ENCODE results near the gene NHSL2.

DNA sequence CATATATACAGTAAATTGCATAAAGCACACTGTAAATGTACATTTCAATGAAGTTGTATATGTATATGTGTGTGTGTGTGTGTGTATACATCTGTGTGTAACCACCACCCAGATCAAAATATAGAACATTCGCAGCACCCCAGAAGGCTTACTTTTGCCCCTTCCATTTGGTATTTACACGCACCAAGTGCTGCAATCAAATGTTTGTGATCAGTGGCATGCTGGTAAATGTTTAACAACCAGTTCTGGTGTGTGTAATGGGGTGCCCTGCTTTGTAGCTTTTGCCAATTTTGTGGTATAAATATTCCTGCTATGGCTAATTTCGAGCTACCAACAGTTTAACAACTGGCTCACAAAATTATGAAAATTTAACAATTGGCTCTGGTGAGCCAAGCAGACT is 119.8 kb downstream of the NHSL2 start:
- TF ChIP-seq POLR2A (IDR thresholded peaks at IDR 0.05) (no peak), EP300 (IDR thresholded peaks at IDR 0.05) (no peak)
- TF ChIP-seq, protein P1, sequence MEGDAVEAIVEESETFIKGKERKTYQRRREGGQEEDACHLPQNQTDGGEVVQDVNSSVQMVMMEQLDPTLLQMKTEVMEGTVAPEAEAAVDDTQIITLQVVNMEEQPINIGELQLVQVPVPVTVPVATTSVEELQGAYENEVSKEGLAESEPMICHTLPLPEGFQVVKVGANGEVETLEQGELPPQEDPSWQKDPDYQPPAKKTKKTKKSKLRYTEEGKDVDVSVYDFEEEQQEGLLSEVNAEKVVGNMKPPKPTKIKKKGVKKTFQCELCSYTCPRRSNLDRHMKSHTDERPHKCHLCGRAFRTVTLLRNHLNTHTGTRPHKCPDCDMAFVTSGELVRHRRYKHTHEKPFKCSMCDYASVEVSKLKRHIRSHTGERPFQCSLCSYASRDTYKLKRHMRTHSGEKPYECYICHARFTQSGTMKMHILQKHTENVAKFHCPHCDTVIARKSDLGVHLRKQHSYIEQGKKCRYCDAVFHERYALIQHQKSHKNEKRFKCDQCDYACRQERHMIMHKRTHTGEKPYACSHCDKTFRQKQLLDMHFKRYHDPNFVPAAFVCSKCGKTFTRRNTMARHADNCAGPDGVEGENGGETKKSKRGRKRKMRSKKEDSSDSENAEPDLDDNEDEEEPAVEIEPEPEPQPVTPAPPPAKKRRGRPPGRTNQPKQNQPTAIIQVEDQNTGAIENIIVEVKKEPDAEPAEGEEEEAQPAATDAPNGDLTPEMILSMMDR (IDR thresholded peaks at IDR 0.05) = no peak
